HepG2 (cell line): ENCODE measurements around the gene ANKRD55. TPM values are rescaled to one million over a fixed set of nuclear protein-coding genes. Genes with fewer than 3 reads are reported as not detected.

Experiments used
- CREM ChIP-seq, 2 experiments: sonication (generic) in 1 of 2; formaldehyde crosslinking in 1 of 2; IDR thresholded peaks; 2 replicates each; pipeline versions ENCODE4 v1.4.0 to v1.6.1; 2016 to 2020; ENCODE audit warnings: antibody characterized with exemption in 1 of 2, mild to moderate bottlenecking in 1 of 2, missing genetic modification reagents in 1 of 2
- ELF1 ChIP-seq: sonication (generic); formaldehyde crosslinking; IDR thresholded peaks from 2 replicates; pipeline ENCODE4 v1.4.0; 2020; ENCODE audit warnings: missing genetic modification reagents
- EP300 ChIP-seq, 3 experiments: sonication (generic) in 1 of 3; formaldehyde crosslinking in 1 of 3; IDR thresholded peaks; 2 replicates each; pipeline versions ENCODE4 v1.5.1 to v1.6.1; 2011 to 2020; ENCODE audit warnings: low read depth in 2 of 3, low read length in 2 of 3, borderline replicate concordance in 1 of 3, improper control_type of control experiment in 1 of 3, mild to moderate bottlenecking in 1 of 3, missing genetic modification reagents in 1 of 3, moderate library complexity in 1 of 3
- NFE2L1 ChIP-seq: sonication (generic); formaldehyde crosslinking; IDR thresholded peaks from 2 replicates; pipeline ENCODE4 v1.4.0; 2020; ENCODE audit warnings: missing genetic modification reagents, mild to moderate bottlenecking, borderline replicate concordance
- ZNF224 ChIP-seq: sonication (generic); formaldehyde crosslinking; IDR thresholded peaks from 2 replicates; pipeline ENCODE4 v1.5.0; 2020; ENCODE audit warnings: mild to moderate bottlenecking, missing genetic modification reagents
- ZNF546 ChIP-seq: sonication (generic); formaldehyde crosslinking; conservative IDR thresholded peaks from 2 replicates; pipeline ENCODE4 v1.8.1; 2023; ENCODE audit warnings: mild to moderate bottlenecking, missing genetic modification reagents
- polyA plus RNA-seq, 8 experiments: library from polyadenylated mRNA; depleted of rRNA in 3 of 8; stranded (reverse) in 7 of 8; unstranded in 1 of 8; fragments of >200 nt; fragmentation: Illumina TruSeq in 4 of 8; extraction: Trizol in 4 of 8; gene quantifications; 2 replicates each; pipeline versions ENCODE4 v1.2.1 to v1.2.3, GENCODE V29; 2011 to 2016; ENCODE audit warnings: low read depth in 4 of 8, missing spikeins in 1 of 8, mixed read lengths in 1 of 8; ENCODE audit not compliant: insufficient read depth in 1 of 8
- total RNA-seq, 5 experiments: library from RNA; depleted of rRNA; stranded (reverse); fragments of >200 nt; fragmentation: Illumina TruSeq; extraction: Trizol; gene quantifications; 2 replicates each; pipeline ENCODE4 v1.2.3, GENCODE V29; 2016; ENCODE audit warnings: low read depth in 1 of 5
- TF ChIP-seq, protein P1 (sequence below), 2 experiments: fragments of 450-650 bp in 1 of 2; sonication (generic) in 1 of 2; formaldehyde crosslinking in 1 of 2; IDR thresholded peaks; 2 replicates each; pipeline versions ENCODE4 v1.6.1 to v1.8.0; 2016 to 2022; ENCODE audit warnings: antibody characterized with exemption in 1 of 2, mild to moderate bottlenecking in 1 of 2, missing genetic modification reagents in 1 of 2

Gene ANKRD55
- total and polyA plus RNA-seq, 2 of the 13 experiments (the other 11 are each of a cell fraction or from before 2014, with no cell fraction given) = 0.11 to 0.28 TPM

DNA sequence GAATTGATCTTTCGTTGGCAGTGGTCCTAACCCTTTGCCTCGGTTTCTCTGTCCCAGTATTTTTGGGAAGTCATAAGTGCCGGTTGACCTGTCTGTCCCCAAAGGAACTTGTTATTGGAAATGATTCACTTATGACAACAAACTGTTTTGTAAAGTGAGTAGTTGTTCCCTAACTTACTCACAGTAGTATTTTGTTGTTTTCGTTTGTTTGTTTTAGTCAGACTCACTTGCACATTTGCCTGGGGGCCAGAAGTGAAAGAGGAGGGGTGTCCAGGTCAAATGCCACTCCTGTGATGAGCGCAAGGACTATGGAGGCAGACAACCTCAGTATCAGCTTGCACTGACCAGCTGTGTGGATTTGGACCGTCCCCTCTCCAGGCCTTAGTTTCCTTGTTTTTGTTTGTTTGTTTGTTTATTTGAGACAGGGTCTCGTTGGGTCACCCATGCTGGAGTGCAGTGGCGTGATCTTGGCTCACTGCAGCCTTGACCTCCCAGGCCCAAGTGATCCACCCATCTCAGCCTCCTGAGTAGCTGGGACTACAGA, 47.3 kb downstream of the ANKRD55 start (continued):
- TF ChIP-seq, protein P1, sequence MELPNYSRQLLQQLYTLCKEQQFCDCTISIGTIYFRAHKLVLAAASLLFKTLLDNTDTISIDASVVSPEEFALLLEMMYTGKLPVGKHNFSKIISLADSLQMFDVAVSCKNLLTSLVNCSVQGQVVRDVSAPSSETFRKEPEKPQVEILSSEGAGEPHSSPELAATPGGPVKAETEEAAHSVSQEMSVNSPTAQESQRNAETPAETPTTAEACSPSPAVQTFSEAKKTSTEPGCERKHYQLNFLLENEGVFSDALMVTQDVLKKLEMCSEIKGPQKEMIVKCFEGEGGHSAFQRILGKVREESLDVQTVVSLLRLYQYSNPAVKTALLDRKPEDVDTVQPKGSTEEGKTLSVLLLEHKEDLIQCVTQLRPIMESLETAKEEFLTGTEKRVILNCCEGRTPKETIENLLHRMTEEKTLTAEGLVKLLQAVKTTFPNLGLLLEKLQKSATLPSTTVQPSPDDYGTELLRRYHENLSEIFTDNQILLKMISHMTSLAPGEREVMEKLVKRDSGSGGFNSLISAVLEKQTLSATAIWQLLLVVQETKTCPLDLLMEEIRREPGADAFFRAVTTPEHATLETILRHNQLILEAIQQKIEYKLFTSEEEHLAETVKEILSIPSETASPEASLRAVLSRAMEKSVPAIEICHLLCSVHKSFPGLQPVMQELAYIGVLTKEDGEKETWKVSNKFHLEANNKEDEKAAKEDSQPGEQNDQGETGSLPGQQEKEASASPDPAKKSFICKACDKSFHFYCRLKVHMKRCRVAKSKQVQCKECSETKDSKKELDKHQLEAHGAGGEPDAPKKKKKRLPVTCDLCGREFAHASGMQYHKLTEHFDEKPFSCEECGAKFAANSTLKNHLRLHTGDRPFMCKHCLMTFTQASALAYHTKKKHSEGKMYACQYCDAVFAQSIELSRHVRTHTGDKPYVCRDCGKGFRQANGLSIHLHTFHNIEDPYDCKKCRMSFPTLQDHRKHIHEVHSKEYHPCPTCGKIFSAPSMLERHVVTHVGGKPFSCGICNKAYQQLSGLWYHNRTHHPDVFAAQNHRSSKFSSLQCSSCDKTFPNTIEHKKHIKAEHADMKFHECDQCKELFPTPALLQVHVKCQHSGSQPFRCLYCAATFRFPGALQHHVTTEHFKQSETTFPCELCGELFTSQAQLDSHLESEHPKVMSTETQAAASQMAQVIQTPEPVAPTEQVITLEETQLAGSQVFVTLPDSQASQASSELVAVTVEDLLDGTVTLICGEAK (IDR thresholded peaks at IDR 0.05) = no peak
- TF ChIP-seq, protein P1 (CRISPR knock-in tag; IDR thresholded peaks at IDR 0.05) = no peak
- TF ChIP-seq ZNF224 (CRISPR knock-in tag) = no peak
- no peak for TF ChIP-seq ZNF546 (CRISPR knock-in tag)
- no peak for TF ChIP-seq CREM (IDR thresholded peaks at IDR 0.05)
- no peak for TF ChIP-seq CREM (CRISPR knock-in tag; IDR thresholded peaks at IDR 0.05)
- peak in 1 of 2 experiments; percentile 29; a peak in 1 of 4 replicates for TF ChIP-seq EP300 (IDR thresholded peaks at IDR 0.05; ENCODE audit: low read depth in 2 of 2, low read length in 2 of 2)
- no peak for TF ChIP-seq EP300 (CRISPR knock-in tag; IDR thresholded peaks at IDR 0.05; ENCODE audit: borderline replicate concordance)
- TF ChIP-seq ELF1 = no peak
- no peak for TF ChIP-seq NFE2L1
